Mesodermal cell (in vitro differentiated cells): ENCODE results near the gene REEP1.
"Not testable (repeated sequence)": the region's sequence is repeated elsewhere in the genome, so short reads cannot be mapped to it uniquely, and the experiment has no call there.

ENCODE experiments used
- H3K27ac ChIP-seq: 2 replicates; pipeline ENCODE4 v1.7.0; 2013; ENCODE audit warnings: mild to moderate bottlenecking, low read depth, low read length, moderate library complexity; ENCODE audit not compliant: severe bottlenecking
- H3K36me3 ChIP-seq: 2 replicates; pipeline ENCODE4 v1.7.1; 2013; ENCODE audit warnings: mild to moderate bottlenecking, low read length, moderate library complexity; ENCODE audit not compliant: control insufficient read depth, insufficient read depth
- H3K4me1 ChIP-seq: one replicate; pipeline ENCODE4 v1.7.1; 2013; ENCODE audit warnings: mild to moderate bottlenecking, low read length; ENCODE audit not compliant: insufficient read depth, control insufficient read depth, poor library complexity, severe bottlenecking
- H3K4me3 ChIP-seq: 2 replicates; pipeline ENCODE4 v1.7.0; 2013; ENCODE audit warnings: low read length, control low read depth, mild to moderate bottlenecking; ENCODE audit not compliant: insufficient read depth, poor library complexity, severe bottlenecking; ENCODE audit errors: extremely low read depth
- H3K9me3 ChIP-seq: 2 replicates; pipeline ENCODE4 v1.7.1; 2013; ENCODE audit warnings: mild to moderate bottlenecking, low read length, moderate library complexity; ENCODE audit not compliant: control insufficient read depth
- WGBS, 2 experiments: methylation state at CpG; one replicate each; pipeline ENCODE4 v1.1.5; 2013; ENCODE audit warnings: missing lambda C conversion rate in 2 of 2; ENCODE audit not compliant: insufficient coverage in 2 of 2; 5-methylcytosine and 5-hydroxymethylcytosine counted together

REEP1 gene

DNA sequence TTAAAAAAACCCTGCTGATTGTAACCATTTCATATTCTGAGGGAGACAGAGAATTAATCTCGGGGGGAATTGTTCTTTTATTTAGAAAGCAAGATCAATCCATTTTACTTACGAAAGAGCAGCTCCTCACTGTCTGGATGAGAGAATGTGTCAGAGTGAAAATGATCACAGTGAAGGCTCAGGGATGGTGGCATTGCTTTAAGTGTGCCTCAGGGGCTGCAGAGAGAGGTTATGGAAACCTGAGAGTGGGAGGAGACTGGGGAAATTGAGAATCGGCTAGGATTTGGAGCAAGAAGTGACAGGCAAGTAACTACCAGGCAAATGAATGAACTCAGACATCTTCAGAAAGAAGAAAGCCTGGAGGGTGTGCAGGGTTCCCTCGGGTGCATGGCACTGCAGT, 104.0 kb downstream of the REEP1 start:
- 51 to 69% methylated on average over 2 to 3 of the region's 4 CpGs for WGBS, 2 experiments
- Histone ChIP-seq H3K27ac (no peak overlapping the region), H3K36me3 (no peaks in the 10 kb centered on the region), H3K4me1 (no peaks in the 10 kb centered on the region), H3K4me3 (no peak overlapping the region), H3K9me3 (no peaks in the 10 kb centered on the region)

DNA sequence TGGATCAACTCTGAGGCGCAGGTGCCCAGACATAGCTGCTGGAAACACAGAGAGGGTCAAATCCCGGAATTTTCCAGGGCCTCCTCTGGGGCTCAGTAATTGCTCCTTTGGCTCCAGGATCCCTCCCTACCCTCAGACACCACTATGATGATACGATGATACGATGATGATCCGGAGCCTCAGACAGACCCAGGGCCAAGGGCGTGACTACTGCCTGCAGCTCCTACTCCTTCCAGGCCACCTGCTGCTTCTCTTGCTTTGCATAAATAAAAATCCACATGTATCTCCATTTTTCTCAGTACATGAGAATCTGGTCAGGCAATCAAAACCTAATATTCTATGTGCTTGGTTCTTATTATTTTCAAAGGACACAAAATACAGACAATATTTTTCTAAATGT, 104.5 kb downstream of the REEP1 start:
- no peaks in the 10 kb centered on the region for H3K4me1 ChIP-seq
- 90 to 95% methylated on average over 5 to 6 of the region's 6 CpGs for WGBS, 2 experiments
- no peaks in the 10 kb centered on the region for H3K36me3 ChIP-seq
- H3K4me3 ChIP-seq, result no peak overlapping the region
- H3K27ac ChIP-seq, result no peak overlapping the region
- no peaks in the 10 kb centered on the region for H3K9me3 ChIP-seq

GRCh38 chr2:86232373-86232784, 105.0 kb downstream of the REEP1 start:
- WGBS, 2 experiments, result 83 to 95% methylated on average over 13 to 15 of the region's 15 CpGs

DNA sequence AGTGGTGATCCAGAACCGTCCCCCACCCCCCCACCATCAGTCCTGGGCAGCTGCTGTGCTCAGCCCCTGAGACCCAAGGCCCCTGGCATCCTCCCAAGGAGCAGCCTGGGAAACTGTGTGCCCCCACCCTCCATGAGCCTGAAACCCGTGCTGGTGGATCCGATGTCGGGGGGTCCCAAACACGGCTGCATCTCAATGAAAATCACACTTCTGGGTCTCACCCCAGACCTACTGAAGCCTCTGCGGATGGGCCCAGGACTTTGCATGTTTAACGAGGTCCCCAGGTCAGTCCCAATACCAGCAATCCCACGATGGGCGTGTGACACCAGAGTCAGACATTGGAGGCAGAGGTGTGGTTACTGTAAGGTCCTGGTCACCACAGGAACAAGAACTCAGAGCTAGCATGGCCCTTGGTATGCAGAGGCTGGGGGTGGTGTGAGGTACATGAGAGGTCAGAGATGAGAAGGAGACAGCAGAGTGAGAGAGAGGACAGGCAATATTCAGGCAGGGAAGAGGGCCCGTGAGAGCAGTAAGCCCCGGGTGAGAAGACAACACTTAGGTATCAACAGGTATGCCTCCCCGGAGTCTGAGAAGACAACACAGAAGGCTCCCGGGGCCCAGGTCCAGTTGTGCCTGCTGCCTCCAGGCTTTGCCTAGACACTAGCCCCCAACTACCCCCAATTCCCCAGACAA, 105.6 kb downstream of the REEP1 start:
- H3K9me3 ChIP-seq, result no peaks in the 10 kb centered on the region
- no peak overlapping the region for H3K27ac ChIP-seq
- H3K4me1 ChIP-seq, result no peaks in the 10 kb centered on the region
- no peaks in the 10 kb centered on the region for H3K36me3 ChIP-seq
- H3K4me3 ChIP-seq, result no peak overlapping the region
- 87 to 90% methylated on average over 10 to 13 of the region's 13 CpGs for WGBS, 2 experiments

More at GRCh38 chr2:86232373-86232784, 105.0 kb downstream of the REEP1 start:
- Histone ChIP-seq H3K36me3 (no peaks in the 10 kb centered on the region), H3K9me3 (no peaks in the 10 kb centered on the region), H3K4me3 (no peak overlapping the region), H3K27ac (no peak overlapping the region), H3K4me1 (no peaks in the 10 kb centered on the region)

- Histone ChIP-seq H3K9me3 (no peaks in the 10 kb centered on the region), H3K36me3 (no peaks in the 10 kb centered on the region), H3K4me3 (no peak overlapping the region), H3K4me1 (no peaks in the 10 kb centered on the region), H3K27ac (no peak overlapping the region)
- WGBS, 2 experiments, result 74 to 94% methylated on average over 3 to 4 of the region's 5 CpGs
Measured at GRCh38 chr2:86230961-86231360, 106.5 kb downstream of the REEP1 start.

GRCh38 chr2:86229221-86229620, 108.2 kb downstream of the REEP1 start:
- Histone ChIP-seq H3K4me3 (no peak overlapping the region), H3K9me3 (no peaks in the 10 kb centered on the region), H3K27ac (no peak overlapping the region), H3K36me3 (no peaks in the 10 kb centered on the region), H3K4me1 (no peaks in the 10 kb centered on the region)
- WGBS, 2 experiments, result 87 to 100% methylated on average over 3 of the region's 4 CpGs

DNA sequence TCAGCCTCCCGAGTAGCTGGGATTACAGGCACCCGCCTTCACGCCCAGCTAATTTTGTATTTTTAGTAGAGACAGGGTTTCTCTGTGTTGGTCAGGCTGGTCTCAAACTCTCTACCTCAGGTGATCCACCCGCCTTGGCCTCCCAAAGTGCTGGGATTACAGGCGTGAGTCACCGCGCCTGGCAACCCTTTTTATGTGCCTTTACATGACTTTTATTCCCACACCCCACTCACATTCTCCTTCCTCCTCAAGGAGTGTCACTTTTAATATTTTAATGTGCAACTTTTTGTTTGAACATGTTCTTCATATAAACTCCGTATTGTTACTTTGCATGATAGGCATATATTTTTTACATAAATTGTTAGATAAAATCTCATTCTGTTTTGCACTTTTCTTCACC, 108.9 kb downstream of the REEP1 start:
- not testable (repeated sequence) for H3K36me3 ChIP-seq, H3K4me1 ChIP-seq, H3K9me3 ChIP-seq, H3K27ac ChIP-seq, H3K4me3 ChIP-seq
- 86 to 92% methylated on average over 1 to 2 of the region's 8 CpGs for WGBS, 2 experiments

DNA sequence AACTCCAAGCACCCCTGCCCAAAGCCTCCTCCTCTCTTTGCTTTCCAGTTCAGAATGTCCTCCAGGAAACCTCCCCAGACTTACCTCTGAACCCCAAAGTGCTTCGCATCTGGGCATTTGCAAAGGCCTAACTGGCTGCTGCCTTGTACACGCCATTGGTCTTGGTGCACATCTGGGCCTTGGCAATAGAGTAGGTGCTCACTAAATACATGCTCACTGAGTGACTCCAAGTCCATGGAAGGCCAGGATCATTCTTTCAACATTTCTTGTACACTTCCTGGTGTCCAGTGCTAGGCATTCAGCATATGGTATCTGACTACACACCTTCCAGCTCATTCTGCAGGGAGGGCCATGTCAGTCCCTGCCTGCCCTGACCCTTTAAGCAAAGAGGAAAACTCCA, 109.7 kb downstream of the REEP1 start:
- Histone ChIP-seq H3K9me3 (no peaks in the 10 kb centered on the region), H3K4me3 (no peak overlapping the region), H3K27ac (no peak overlapping the region), H3K4me1 (no peaks in the 10 kb centered on the region), H3K36me3 (no peaks in the 10 kb centered on the region)
- WGBS, 2 experiments, result 76 to 94% methylated on average over 2 of the region's 2 CpGs

GRCh38 chr2:86226636-86227520, 110.5 kb downstream of the REEP1 start:
- no peaks in the 10 kb centered on the region for H3K9me3 ChIP-seq
- WGBS, 2 experiments, result 80 to 88% methylated on average over 4 to 5 of the region's 9 CpGs
- H3K36me3 ChIP-seq, result no peaks in the 10 kb centered on the region
- no peak overlapping the region for H3K4me3 ChIP-seq
- H3K27ac ChIP-seq, result no peak overlapping the region
- H3K4me1 ChIP-seq, result no peaks in the 10 kb centered on the region

GRCh38 chr2:86226070-86226469, 111.4 kb downstream of the REEP1 start:
- Histone ChIP-seq H3K36me3 (no peaks in the 10 kb centered on the region), H3K27ac (no peak overlapping the region), H3K9me3 (no peaks in the 10 kb centered on the region), H3K4me3 (no peak overlapping the region), H3K4me1 (no peaks in the 10 kb centered on the region)
- 93 to 98% methylated on average over 3 to 4 of the region's 4 CpGs for WGBS, 2 experiments

DNA sequence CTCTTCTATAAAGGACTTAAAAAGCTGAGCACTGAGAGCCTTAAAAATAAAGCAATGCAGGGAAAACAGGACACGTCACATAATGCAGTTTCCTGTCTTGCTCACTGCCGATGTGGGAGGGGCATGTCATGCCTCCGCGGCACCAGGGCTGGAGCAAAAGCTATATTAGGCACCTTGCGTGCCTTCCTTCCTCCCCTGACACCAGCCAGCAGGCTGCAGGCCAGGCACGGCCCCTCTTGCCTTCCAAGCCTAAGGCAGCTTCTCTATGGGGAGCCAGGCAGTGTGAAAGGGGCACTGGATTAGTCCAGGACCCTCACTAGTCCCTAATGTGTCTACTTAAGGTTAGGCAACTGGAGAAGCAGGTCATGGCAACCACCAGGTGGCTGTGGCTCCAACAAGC, 111.8 kb downstream of the REEP1 start:
- H3K27ac ChIP-seq, result no peak overlapping the region
- H3K4me1 ChIP-seq, result no peaks in the 10 kb centered on the region
- no peak overlapping the region for H3K4me3 ChIP-seq
- no peaks in the 10 kb centered on the region for H3K36me3 ChIP-seq
- WGBS, 2 experiments, result 88 to 91% methylated on average over 5 to 6 of the region's 6 CpGs
- H3K9me3 ChIP-seq, result no peaks in the 10 kb centered on the region
